Peyer's patch (tissue), 4 donors: ENCODE measurements around the gene KLHDC7A. TPM values are rescaled to one million over a fixed set of nuclear protein-coding genes. Genes with fewer than 3 reads are reported as not detected.

Experiments used
- DNase-seq, 3 donors: peaks; one replicate each; pipeline ENCODE4 v3.0.0-alpha.2; 2017 to 2019
- H3K27ac ChIP-seq, 4 donors: fragments of 200-600 bp; sonication (generic); one replicate each; pipeline ENCODE4 v1.5.1; 2016 to 2019
- H3K27me3 ChIP-seq, 2 donors: fragments of 200-600 bp; sonication (generic); one replicate each; pipeline ENCODE4 v1.5.1; 2019
- H3K36me3 ChIP-seq, 3 donors: fragments of 200-600 bp; sonication (generic); one replicate each; pipeline ENCODE4 v1.5.1; 2016 to 2019
- H3K4me1 ChIP-seq, 4 donors: fragments of 200-600 bp; sonication (generic); one replicate each; pipeline ENCODE4 v1.5.1; 2016 to 2019
- H3K4me3 ChIP-seq, 4 donors: fragments of 200-600 bp; sonication (generic); 1 replicate in 3 of 4; 2 replicates in 1 of 4; pipeline ENCODE4 v1.5.1; 2016 to 2019; ENCODE audit warnings: mild to moderate bottlenecking in 1 of 4
- H3K9me3 ChIP-seq, 4 donors: fragments of 200-600 bp; sonication (generic); one replicate each; pipeline ENCODE4 v1.5.1; 2016 to 2019; ENCODE audit warnings: mild to moderate bottlenecking in 1 of 4
- CTCF ChIP-seq, 6 experiments: fragments of 450-650 bp in 4 of 6; fragments of 200-600 bp in 2 of 6; sonication (generic) in 1 of 6; IDR thresholded peaks; one replicate each; pipeline ENCODE4 v1.5.1; 2017 to 2019; ENCODE audit warnings: antibody characterized with exemption in 6 of 6, mild to moderate bottlenecking in 3 of 6, moderate library complexity in 1 of 6
- POLR2A ChIP-seq, 2 donors: fragments of 450-650 bp; IDR thresholded peaks; one replicate each; pipeline ENCODE4 v1.5.1; 2017; ENCODE audit warnings: antibody characterized with exemption in 2 of 2, mild to moderate bottlenecking in 2 of 2, moderate library complexity in 2 of 2
- total RNA-seq, 4 donors: library from RNA; depleted of rRNA; stranded (reverse); fragments of >200 nt; gene quantifications; one replicate each; pipeline ENCODE4 v1.1.0, GENCODE V29; 2016

Gene KLHDC7A
- total RNA-seq, 4 donors from 2014 or later, result 0.27 to 0.70 (median 0.38) TPM; not detected in 1

- DNase-seq, result peak in 1 of 3 donors; percentile 40
- no peaks in the 10 kb centered on the region for H3K9me3 ChIP-seq
- no peaks in the 10 kb centered on the region for H3K27me3 ChIP-seq
- no peak overlapping the region for H3K27ac ChIP-seq
- H3K4me1 ChIP-seq, result no peaks in the 10 kb centered on the region
- no peaks in the 10 kb centered on the region for H3K36me3 ChIP-seq
- no peak overlapping the region for H3K4me3 ChIP-seq
- no peak for TF ChIP-seq CTCF (IDR thresholded peaks at IDR 0.05)
- no peak for TF ChIP-seq POLR2A (IDR thresholded peaks at IDR 0.05)
These were observed 625 bp downstream of the KLHDC7A start for GRCh38 chr1:18481190-18481920.

GRCh38 chr1:18481921-18482701 lies 1.4 kb downstream of the KLHDC7A start:
- no peak overlapping the region for H3K27ac ChIP-seq

GRCh38 chr1:18482721-18483425 lies 2.1 kb downstream of the KLHDC7A start:
- Histone ChIP-seq H3K4me1 (no peaks in the 10 kb centered on the region), H3K4me3 (no peak overlapping the region)

More at GRCh38 chr1:18481921-18482701, 1.4 kb downstream of the KLHDC7A start:
- Histone ChIP-seq H3K9me3 (no peaks in the 10 kb centered on the region), H3K4me3 (no peak overlapping the region), H3K27me3 (no peaks in the 10 kb centered on the region), H3K4me1 (no peaks in the 10 kb centered on the region), H3K36me3 (no peaks in the 10 kb centered on the region)
- no peak for DNase-seq
- no peak for TF ChIP-seq POLR2A (IDR thresholded peaks at IDR 0.05)
- TF ChIP-seq CTCF (IDR thresholded peaks at IDR 0.05), result no peak

GRCh38 chr1:18484276-18484675 lies 3.5 kb downstream of the KLHDC7A start:
- no peaks in the 10 kb centered on the region for H3K27me3 ChIP-seq

More at GRCh38 chr1:18482721-18483425, 2.1 kb downstream of the KLHDC7A start:
- Histone ChIP-seq H3K27me3 (no peaks in the 10 kb centered on the region), H3K27ac (no peak overlapping the region), H3K9me3 (no peaks in the 10 kb centered on the region), H3K36me3 (no peaks in the 10 kb centered on the region)
- TF ChIP-seq POLR2A (IDR thresholded peaks at IDR 0.05), result no peak
- no peak for TF ChIP-seq CTCF (IDR thresholded peaks at IDR 0.05)
- DNase-seq, result no peak

More at GRCh38 chr1:18484276-18484675, 3.5 kb downstream of the KLHDC7A start:
- H3K4me1 ChIP-seq, result no peaks in the 10 kb centered on the region
- TF ChIP-seq CTCF (IDR thresholded peaks at IDR 0.05) (no peak), POLR2A (IDR thresholded peaks at IDR 0.05) (no peak)
- peak in 1 of 3 donors; percentile 4 for DNase-seq
- H3K36me3 ChIP-seq, result no peaks in the 10 kb centered on the region
- no peak overlapping the region for H3K27ac ChIP-seq
- no peak overlapping the region for H3K4me3 ChIP-seq
- H3K9me3 ChIP-seq, result no peaks in the 10 kb centered on the region
